ENCODE measurements around the gene TPK1. TPM values are rescaled to one million over a fixed set of nuclear protein-coding genes. Genes with fewer than 3 reads are reported as not detected.

Gene TPK1
- total RNA-seq, 6 experiments from 2014 or later, result 3.1 to 6.7 (median 4.3) TPM

- TF ChIP-seq POLR2A (IDR thresholded peaks at IDR 0.05), result no peak
- TF ChIP-seq, protein P1, sequence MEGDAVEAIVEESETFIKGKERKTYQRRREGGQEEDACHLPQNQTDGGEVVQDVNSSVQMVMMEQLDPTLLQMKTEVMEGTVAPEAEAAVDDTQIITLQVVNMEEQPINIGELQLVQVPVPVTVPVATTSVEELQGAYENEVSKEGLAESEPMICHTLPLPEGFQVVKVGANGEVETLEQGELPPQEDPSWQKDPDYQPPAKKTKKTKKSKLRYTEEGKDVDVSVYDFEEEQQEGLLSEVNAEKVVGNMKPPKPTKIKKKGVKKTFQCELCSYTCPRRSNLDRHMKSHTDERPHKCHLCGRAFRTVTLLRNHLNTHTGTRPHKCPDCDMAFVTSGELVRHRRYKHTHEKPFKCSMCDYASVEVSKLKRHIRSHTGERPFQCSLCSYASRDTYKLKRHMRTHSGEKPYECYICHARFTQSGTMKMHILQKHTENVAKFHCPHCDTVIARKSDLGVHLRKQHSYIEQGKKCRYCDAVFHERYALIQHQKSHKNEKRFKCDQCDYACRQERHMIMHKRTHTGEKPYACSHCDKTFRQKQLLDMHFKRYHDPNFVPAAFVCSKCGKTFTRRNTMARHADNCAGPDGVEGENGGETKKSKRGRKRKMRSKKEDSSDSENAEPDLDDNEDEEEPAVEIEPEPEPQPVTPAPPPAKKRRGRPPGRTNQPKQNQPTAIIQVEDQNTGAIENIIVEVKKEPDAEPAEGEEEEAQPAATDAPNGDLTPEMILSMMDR (IDR thresholded peaks at IDR 0.05), result no peak
- H3K36me3 ChIP-seq, result no peaks in the 10 kb centered on the region
- H3K27me3 ChIP-seq, result no peaks in the 10 kb centered on the region
- DNase-seq (no peak), ATAC-seq (no peak)
- intact Hi-C loops (cut with DNase I), result no loop called here
- H3K4me3 ChIP-seq, result no peak overlapping the region
- no peaks in the 10 kb centered on the region for H3K9me3 ChIP-seq
- no peaks in the 10 kb centered on the region for H3K4me1 ChIP-seq
- H3K27ac ChIP-seq, result no peak overlapping the region
Measured at GRCh38 chr7:144470078-144470477, 365.8 kb downstream of the TPK1 start.

- no peak for ATAC-seq
- intact Hi-C loops (cut with DNase I), result no loop called here
- TF ChIP-seq, protein P1 (IDR thresholded peaks at IDR 0.05), result no peak
- TF ChIP-seq POLR2A (IDR thresholded peaks at IDR 0.05), result no peak
- Histone ChIP-seq H3K9me3 (no peaks in the 10 kb centered on the region), H3K36me3 (no peaks in the 10 kb centered on the region), H3K27me3 (no peaks in the 10 kb centered on the region), H3K27ac (no peak overlapping the region), H3K4me3 (no peak overlapping the region), H3K4me1 (no peaks in the 10 kb centered on the region)
- no peak for DNase-seq
Measured at GRCh38 chr7:144468990-144469732, 366.7 kb downstream of the TPK1 start.

DNA sequence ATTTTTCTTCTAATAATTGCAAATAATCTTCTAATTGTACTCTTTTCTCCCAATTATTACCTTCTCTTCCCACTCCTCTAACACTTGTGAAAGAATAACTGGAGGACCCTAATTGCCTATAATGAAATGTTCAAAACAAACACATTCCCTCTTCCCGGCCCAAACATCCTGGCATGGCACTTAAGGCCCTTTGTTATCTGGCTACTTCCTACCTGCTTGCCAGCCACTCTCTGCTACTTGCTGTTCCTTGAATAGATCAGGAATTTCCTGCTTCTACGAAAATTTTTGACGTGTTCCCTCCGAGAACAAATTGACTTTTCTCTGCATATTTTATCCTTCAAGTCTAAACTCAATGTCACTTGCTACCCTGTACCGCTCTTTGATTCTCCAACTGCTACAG lies 376.2 kb downstream of the TPK1 start:
- no peak for TF ChIP-seq POLR2A (IDR thresholded peaks at IDR 0.05)
- TF ChIP-seq, protein P1 (IDR thresholded peaks at IDR 0.05), result no peak
- intact Hi-C loops (cut with DNase I), result no loop called here
- ATAC-seq (no peak), DNase-seq (no peak)
- Histone ChIP-seq H3K4me1 (no peaks in the 10 kb centered on the region), H3K4me3 (no peak overlapping the region), H3K27me3 (no peaks in the 10 kb centered on the region), H3K27ac (no peak overlapping the region), H3K36me3 (no peaks in the 10 kb centered on the region), H3K9me3 (no peaks in the 10 kb centered on the region)
- WGBS (ENCODE audit: insufficient coverage, low coverage, low lambda C conversion rate, missing lambda C conversion rate), result 52% methylated on average over 5 of the region's 5 CpGs

- WGBS (ENCODE audit: insufficient coverage, low coverage, low lambda C conversion rate, missing lambda C conversion rate), result 58% methylated on average over 4 of the region's 5 CpGs
- Histone ChIP-seq H3K4me1 (no peaks in the 10 kb centered on the region), H3K36me3 (no peaks in the 10 kb centered on the region), H3K27ac (no peak overlapping the region), H3K9me3 (no peaks in the 10 kb centered on the region), H3K27me3 (no peaks in the 10 kb centered on the region), H3K4me3 (no peak overlapping the region)
- intact Hi-C loops (cut with DNase I), result no loop called here
- ATAC-seq (no peak), DNase-seq (no peak)
- TF ChIP-seq, protein P1 (IDR thresholded peaks at IDR 0.05), result no peak
- no peak for TF ChIP-seq POLR2A (IDR thresholded peaks at IDR 0.05)
Measured at GRCh38 chr7:144455040-144455404, 380.8 kb downstream of the TPK1 start.

All from right lobe of liver (tissue), 6 donors.